ENCODE measurements around the gene GPR146.

Gene GPR146

GRCh38 chr7:1012004-1012715 lies 32.2 kb upstream of the GPR146 start:
- FAIRE-seq = no peak

GRCh38 chr7:1012716-1013095 lies 31.6 kb upstream of the GPR146 start:
- FAIRE-seq = no peak

- no peak for FAIRE-seq
These were observed 30.8 kb upstream of the GPR146 start for GRCh38 chr7:1013581-1013980.

GRCh38 chr7:1014681-1015080 lies 29.7 kb upstream of the GPR146 start:
- FAIRE-seq = no peak

- no peak for FAIRE-seq
These were observed 28.9 kb upstream of the GPR146 start for GRCh38 chr7:1015196-1016121.

GRCh38 chr7:1016577-1017531 lies 27.5 kb upstream of the GPR146 start:
- no peak for FAIRE-seq

- no peak for FAIRE-seq
These were observed 26.6 kb upstream of the GPR146 start for GRCh38 chr7:1017586-1018333.

- no peak for FAIRE-seq
These were observed 26.0 kb upstream of the GPR146 start for GRCh38 chr7:1018334-1018695.

GRCh38 chr7:1019255-1019785 lies 25.0 kb upstream of the GPR146 start:
- FAIRE-seq = no peak

- FAIRE-seq = no peak
These were observed 24.3 kb upstream of the GPR146 start for GRCh38 chr7:1019789-1020610.

GRCh38 chr7:1020849-1021251 lies 23.5 kb upstream of the GPR146 start:
- no peak for FAIRE-seq

GRCh38 chr7:1021366-1021765 lies 23.0 kb upstream of the GPR146 start:
- no peak for FAIRE-seq

GRCh38 chr7:1021931-1022330 lies 22.4 kb upstream of the GPR146 start:
- no peak for FAIRE-seq

GRCh38 chr7:1022356-1022755 lies 22.0 kb upstream of the GPR146 start:
- FAIRE-seq = no peak

- FAIRE-seq = no peak
These were observed 21.4 kb upstream of the GPR146 start for GRCh38 chr7:1022801-1023465.

GRCh38 chr7:1024331-1024841 lies 20.0 kb upstream of the GPR146 start:
- no peak for FAIRE-seq

- no peak for FAIRE-seq
These were observed 19.2 kb upstream of the GPR146 start for GRCh38 chr7:1024876-1025742.

- no peak for FAIRE-seq
These were observed 18.4 kb upstream of the GPR146 start for GRCh38 chr7:1025743-1026581.
